ENCODE results near the gene NPY4R2.
"Not testable (repeated sequence)": the region's sequence is repeated elsewhere in the genome, so short reads cannot be mapped to it uniquely, and the experiment has no call there.

The NPY4R2 gene

DNA sequence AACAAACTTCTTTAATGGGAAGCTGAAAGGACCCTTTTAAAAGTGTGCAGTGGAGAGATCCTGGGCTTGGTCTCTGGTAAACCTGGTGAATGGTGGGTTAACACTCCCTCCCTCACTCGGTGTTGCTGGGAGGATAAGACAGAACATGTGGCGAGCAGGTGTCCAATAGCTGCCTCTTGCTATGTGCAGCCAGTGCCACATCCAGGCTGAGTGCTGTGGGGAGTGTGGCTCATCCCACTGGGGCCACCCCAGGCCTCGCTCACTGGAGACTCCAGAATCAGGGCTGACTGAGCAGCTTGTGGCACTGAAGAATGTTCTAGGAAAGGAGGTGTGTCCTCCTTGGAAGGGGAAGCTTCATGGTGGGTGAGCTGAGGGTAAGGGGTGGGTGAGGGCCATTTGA, 51.6 kb downstream of the NPY4R2 start:
- H3K4me3 ChIP-seq (ENCODE audit: low read depth in 1 of 2, low read length in 2 of 2); H3K9me3 ChIP-seq (ENCODE audit: low read length); H3K27ac ChIP-seq (ENCODE audit: low read depth, low read length); H3K9ac ChIP-seq (ENCODE audit: low read length); H3K27me3 ChIP-seq (ENCODE audit: control insufficient read depth in 1 of 2, insufficient read depth in 2 of 2, low read length in 2 of 2); H3K4me1 ChIP-seq (ENCODE audit: insufficient read depth, low read length); H3K36me3 ChIP-seq (ENCODE audit: insufficient read depth, low read length): not testable (repeated sequence)

DNA sequence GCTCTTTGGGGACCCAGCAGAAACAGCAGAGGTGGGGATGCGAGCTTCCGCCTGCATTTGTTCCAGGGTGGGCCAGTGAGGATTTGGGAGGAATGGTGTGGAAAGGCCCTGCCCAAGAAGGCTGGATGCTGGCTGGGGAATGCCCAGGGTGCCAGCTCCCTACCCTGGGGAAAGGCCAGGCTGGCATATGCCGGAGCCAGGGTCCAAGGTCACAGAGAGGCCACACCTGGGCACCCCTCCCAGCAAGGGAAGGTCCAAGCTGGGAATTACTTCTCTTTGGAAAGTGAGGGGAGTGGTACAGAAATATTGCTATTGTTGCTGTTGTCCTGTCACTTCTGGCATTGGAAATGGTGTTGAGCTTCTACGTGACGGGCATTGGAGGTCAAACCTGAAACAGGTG, 53.1 kb downstream of the NPY4R2 start:
- H3K9me3 ChIP-seq (ENCODE audit: low read length); H3K27me3 ChIP-seq (ENCODE audit: control insufficient read depth in 1 of 2, insufficient read depth in 2 of 2, low read length in 2 of 2); H3K27ac ChIP-seq (ENCODE audit: low read depth, low read length): not testable (repeated sequence)

GRCh38 chr10:47972077-47972476, 53.6 kb downstream of the NPY4R2 start:
- H3K4me3 ChIP-seq (ENCODE audit: low read depth in 1 of 2, low read length in 2 of 2); H3K9me3 ChIP-seq (ENCODE audit: low read length); H3K27ac ChIP-seq (ENCODE audit: low read depth, low read length); H3K27me3 ChIP-seq (ENCODE audit: control insufficient read depth in 1 of 2, insufficient read depth in 2 of 2, low read length in 2 of 2); H3K9ac ChIP-seq (ENCODE audit: low read length); H3K4me1 ChIP-seq (ENCODE audit: insufficient read depth, low read length); H3K36me3 ChIP-seq (ENCODE audit: insufficient read depth, low read length): not testable (repeated sequence)

More for the DNA sequence above, 53.1 kb downstream of the NPY4R2 start:
- H3K4me3 ChIP-seq (ENCODE audit: low read depth in 1 of 2, low read length in 2 of 2); H3K36me3 ChIP-seq (ENCODE audit: insufficient read depth, low read length); H3K9ac ChIP-seq (ENCODE audit: low read length); H3K4me1 ChIP-seq (ENCODE audit: insufficient read depth, low read length): not testable (repeated sequence)

Measured in muscle layer of colon (tissue), 2 donors.